HepG2 (cell line): ENCODE results near the gene GGT1. TPM values are rescaled to one million over a fixed set of nuclear protein-coding genes. Genes with fewer than 3 reads are reported as not detected.

Experiments
- ATF1 ChIP-seq: IDR thresholded peaks from 2 replicates; pipeline ENCODE4 v1.6.1; 2016; ENCODE audit warnings: mild to moderate bottlenecking, control low read depth
- BATF2 ChIP-seq: sonication (generic); formaldehyde crosslinking; IDR thresholded peaks from 2 replicates; pipeline ENCODE4 v1.8.0; 2022; ENCODE audit warnings: mild to moderate bottlenecking, missing genetic modification reagents, moderate library complexity
- CENPBD1 ChIP-seq: sonication (generic); formaldehyde crosslinking; IDR thresholded peaks from 2 replicates; pipeline ENCODE4 v1.8.0; 2022; ENCODE audit warnings: missing genetic modification reagents, low read depth, mild to moderate bottlenecking, borderline replicate concordance
- IKZF1 ChIP-seq: fragments of 450-650 bp; IDR thresholded peaks from 2 replicates; pipeline ENCODE4 v1.7.1; 2016
- MTA1 ChIP-seq: sonication (generic); formaldehyde crosslinking; IDR thresholded peaks from 2 replicates; pipeline ENCODE4 v1.4.0; 2020; ENCODE audit warnings: missing genetic modification reagents, mild to moderate bottlenecking, borderline replicate concordance
- ZNF33B ChIP-seq: sonication (generic); formaldehyde crosslinking; IDR thresholded peaks from 2 replicates; pipeline ENCODE4 v1.5.1; 2020; ENCODE audit warnings: mild to moderate bottlenecking, missing genetic modification reagents
- ZNF781 ChIP-seq: sonication (generic); formaldehyde crosslinking; IDR thresholded peaks from 2 replicates; pipeline ENCODE4 v1.5.1; 2020; ENCODE audit warnings: borderline replicate concordance, mild to moderate bottlenecking, missing genetic modification reagents; ENCODE audit errors: not compliant biosample characterization
- polyA plus RNA-seq, 8 experiments: library from polyadenylated mRNA; depleted of rRNA in 3 of 8; stranded (reverse) in 7 of 8; unstranded in 1 of 8; fragments of >200 nt; fragmentation: Illumina TruSeq in 4 of 8; extraction: Trizol in 4 of 8; gene quantifications; 2 replicates each; pipeline versions ENCODE4 v1.2.1 to v1.2.3, GENCODE V29; 2011 to 2016; ENCODE audit warnings: low read depth in 4 of 8, missing spikeins in 1 of 8, mixed read lengths in 1 of 8; ENCODE audit not compliant: insufficient read depth in 1 of 8
- total RNA-seq, 5 experiments: library from RNA; depleted of rRNA; stranded (reverse); fragments of >200 nt; fragmentation: Illumina TruSeq; extraction: Trizol; gene quantifications; 2 replicates each; pipeline ENCODE4 v1.2.3, GENCODE V29; 2016; ENCODE audit warnings: low read depth in 1 of 5
- TF ChIP-seq, protein P1 (sequence below): sonication (generic); formaldehyde crosslinking; IDR thresholded peaks from one replicate; pipeline ENCODE4 v1.5.1; 2020; ENCODE audit warnings: mild to moderate bottlenecking, missing genetic modification reagents; ENCODE audit errors: not compliant biosample characterization
- TF ChIP-seq, protein P2 (sequence below): sonication (generic); formaldehyde crosslinking; IDR thresholded peaks from 2 replicates; pipeline ENCODE4 v1.4.0; 2020; ENCODE audit warnings: missing genetic modification reagents
- TF ChIP-seq, protein P3 (sequence below): sonication (generic); formaldehyde crosslinking; IDR thresholded peaks from 2 replicates; pipeline ENCODE4 v1.4.0; 2020; ENCODE audit warnings: mild to moderate bottlenecking, missing genetic modification reagents
- TF ChIP-seq, protein P4 (sequence below): sonication (generic); formaldehyde crosslinking; IDR thresholded peaks from 2 replicates; pipeline ENCODE4 v1.4.0; 2020; ENCODE audit warnings: missing genetic modification reagents

Gene GGT1
- total and polyA plus RNA-seq, 2 of the 13 experiments (the other 11 are each of a cell fraction or from before 2014, with no cell fraction given): 29.9 to 103 TPM

DNA sequence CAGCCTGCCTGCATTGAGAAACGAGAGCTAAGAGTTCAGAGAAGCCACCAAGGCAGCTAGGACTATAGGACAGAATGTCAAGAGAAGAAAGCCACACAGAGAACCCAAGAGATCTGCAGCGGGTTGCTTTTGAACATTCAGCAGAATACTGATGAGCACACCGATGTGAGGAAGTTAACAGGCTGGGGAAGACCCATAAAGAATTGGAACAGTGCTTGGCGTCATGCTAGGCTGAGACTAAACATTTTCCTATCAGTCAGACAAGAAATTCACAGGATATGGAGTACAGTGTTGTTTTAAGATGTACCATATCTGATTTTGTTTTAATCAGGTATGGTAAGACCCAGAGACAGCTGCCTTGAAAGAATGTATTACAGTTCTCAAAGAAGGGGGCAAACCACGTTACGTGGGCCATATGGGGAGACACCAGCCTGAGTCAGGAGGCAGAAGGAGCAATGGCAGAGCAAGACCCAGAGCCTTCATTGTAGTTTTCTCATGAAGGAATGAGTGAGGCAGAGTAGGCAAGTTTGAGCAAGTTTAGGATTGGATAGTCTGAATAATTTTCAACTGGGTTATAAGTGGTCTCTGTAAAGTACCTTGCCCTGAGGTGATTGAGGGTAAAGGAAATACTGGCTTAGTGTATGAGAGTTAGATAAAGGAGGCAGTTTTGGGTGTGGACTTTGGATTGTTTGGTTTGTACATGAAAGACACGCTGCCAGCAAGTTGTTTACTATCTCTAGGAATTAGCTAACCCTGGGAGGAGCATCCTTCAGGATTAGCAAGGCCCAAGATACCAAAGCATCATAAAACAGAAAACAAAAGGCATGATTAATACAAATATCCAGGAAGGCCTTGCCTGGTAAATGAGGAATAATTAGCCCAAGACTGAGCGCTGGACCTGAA, 24.4 kb upstream of the GGT1 start (continued):
- TF ChIP-seq, protein P1, sequence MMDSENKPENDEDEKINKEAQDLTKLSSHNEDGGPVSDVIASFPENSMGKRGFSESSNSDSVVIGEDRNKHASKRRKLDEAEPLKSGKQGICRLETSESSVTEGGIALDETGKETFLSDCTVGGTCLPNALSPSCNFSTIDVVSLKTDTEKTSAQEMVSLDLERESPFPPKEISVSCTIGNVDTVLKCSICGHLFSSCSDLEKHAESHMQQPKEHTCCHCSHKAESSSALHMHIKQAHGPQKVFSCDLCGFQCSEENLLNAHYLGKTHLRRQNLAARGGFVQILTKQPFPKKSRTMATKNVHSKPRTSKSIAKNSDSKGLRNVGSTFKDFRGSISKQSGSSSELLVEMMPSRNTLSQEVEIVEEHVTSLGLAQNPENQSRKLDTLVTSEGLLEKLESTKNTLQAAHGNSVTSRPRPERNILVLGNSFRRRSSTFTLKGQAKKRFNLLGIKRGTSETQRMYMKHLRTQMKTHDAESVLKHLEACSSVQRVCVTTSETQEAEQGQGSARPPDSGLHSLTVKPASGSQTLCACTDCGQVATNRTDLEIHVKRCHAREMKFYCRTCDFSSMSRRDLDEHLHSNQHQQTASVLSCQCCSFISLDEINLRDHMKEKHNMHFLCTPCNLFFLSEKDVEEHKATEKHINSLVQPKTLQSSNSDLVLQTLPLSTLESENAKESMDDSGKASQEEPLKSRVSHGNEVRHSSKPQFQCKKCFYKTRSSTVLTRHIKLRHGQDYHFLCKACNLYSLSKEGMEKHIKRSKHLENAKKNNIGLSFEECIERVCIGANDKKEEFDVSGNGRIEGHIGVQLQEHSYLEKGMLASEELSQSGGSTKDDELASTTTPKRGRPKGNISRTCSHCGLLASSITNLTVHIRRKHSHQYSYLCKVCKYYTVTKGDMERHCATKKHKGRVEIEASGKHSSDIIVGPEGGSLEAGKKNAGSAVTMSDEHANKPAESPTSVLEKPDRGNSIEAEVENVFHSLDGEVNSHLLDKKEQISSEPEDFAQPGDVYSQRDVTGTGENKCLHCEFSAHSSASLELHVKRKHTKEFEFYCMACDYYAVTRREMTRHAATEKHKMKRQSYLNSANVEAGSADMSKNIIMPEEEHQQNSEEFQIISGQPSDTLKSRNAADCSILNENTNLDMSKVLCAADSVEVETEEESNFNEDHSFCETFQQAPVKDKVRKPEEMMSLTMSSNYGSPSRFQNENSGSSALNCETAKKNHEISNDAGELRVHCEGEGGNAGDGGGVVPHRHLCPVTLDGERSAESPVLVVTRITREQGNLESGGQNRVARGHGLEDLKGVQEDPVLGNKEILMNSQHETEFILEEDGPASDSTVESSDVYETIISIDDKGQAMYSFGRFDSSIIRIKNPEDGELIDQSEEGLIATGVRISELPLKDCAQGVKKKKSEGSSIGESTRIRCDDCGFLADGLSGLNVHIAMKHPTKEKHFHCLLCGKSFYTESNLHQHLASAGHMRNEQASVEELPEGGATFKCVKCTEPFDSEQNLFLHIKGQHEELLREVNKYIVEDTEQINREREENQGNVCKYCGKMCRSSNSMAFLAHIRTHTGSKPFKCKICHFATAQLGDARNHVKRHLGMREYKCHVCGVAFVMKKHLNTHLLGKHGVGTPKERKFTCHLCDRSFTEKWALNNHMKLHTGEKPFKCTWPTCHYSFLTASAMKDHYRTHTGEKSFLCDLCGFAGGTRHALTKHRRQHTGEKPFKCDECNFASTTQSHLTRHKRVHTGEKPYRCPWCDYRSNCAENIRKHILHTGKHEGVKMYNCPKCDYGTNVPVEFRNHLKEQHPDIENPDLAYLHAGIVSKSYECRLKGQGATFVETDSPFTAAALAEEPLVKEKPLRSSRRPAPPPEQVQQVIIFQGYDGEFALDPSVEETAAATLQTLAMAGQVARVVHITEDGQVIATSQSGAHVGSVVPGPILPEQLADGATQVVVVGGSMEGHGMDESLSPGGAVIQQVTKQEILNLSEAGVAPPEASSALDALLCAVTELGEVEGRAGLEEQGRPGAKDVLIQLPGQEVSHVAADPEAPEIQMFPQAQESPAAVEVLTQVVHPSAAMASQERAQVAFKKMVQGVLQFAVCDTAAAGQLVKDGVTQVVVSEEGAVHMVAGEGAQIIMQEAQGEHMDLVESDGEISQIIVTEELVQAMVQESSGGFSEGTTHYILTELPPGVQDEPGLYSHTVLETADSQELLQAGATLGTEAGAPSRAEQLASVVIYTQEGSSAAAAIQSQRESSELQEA (CRISPR knock-in tag): no peak
- no peak for TF ChIP-seq CENPBD1 (CRISPR knock-in tag)
- TF ChIP-seq BATF2 (CRISPR knock-in tag): no peak
- no peak for TF ChIP-seq ZNF33B (CRISPR knock-in tag)
- TF ChIP-seq ATF1 (CRISPR knock-in tag): no peak; the same call in 1 of the 2 replicates
- TF ChIP-seq MTA1 (CRISPR knock-in tag): no peak; the same call in 1 of the 2 replicates
- TF ChIP-seq, protein P2, sequence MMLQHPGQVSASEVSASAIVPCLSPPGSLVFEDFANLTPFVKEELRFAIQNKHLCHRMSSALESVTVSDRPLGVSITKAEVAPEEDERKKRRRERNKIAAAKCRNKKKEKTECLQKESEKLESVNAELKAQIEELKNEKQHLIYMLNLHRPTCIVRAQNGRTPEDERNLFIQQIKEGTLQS (CRISPR knock-in tag): no peak
- TF ChIP-seq, protein P3, sequence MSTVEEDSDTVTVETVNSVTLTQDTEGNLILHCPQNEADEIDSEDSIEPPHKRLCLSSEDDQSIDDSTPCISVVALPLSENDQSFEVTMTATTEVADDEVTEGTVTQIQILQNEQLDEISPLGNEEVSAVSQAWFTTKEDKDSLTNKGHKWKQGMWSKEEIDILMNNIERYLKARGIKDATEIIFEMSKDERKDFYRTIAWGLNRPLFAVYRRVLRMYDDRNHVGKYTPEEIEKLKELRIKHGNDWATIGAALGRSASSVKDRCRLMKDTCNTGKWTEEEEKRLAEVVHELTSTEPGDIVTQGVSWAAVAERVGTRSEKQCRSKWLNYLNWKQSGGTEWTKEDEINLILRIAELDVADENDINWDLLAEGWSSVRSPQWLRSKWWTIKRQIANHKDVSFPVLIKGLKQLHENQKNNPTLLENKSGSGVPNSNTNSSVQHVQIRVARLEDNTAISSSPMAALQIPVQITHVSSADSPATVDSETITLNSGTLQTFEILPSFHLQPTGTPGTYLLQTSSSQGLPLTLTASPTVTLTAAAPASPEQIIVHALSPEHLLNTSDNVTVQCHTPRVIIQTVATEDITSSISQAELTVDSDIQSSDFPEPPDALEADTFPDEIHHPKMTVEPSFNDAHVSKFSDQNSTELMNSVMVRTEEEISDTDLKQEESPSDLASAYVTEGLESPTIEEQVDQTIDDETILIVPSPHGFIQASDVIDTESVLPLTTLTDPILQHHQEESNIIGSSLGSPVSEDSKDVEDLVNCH (CRISPR knock-in tag): no peak
- TF ChIP-seq ZNF781: no peak
- no peak for TF ChIP-seq IKZF1
- TF ChIP-seq, protein P4, sequence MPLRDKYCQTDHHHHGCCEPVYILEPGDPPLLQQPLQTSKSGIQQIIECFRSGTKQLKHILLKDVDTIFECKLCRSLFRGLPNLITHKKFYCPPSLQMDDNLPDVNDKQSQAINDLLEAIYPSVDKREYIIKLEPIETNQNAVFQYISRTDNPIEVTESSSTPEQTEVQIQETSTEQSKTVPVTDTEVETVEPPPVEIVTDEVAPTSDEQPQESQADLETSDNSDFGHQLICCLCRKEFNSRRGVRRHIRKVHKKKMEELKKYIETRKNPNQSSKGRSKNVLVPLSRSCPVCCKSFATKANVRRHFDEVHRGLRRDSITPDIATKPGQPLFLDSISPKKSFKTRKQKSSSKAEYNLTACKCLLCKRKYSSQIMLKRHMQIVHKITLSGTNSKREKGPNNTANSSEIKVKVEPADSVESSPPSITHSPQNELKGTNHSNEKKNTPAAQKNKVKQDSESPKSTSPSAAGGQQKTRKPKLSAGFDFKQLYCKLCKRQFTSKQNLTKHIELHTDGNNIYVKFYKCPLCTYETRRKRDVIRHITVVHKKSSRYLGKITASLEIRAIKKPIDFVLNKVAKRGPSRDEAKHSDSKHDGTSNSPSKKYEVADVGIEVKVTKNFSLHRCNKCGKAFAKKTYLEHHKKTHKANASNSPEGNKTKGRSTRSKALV (CRISPR knock-in tag): no peak
